Activated CD4-positive, CD25-positive, alpha-beta regulatory T cell (primary cell): Measurements from ENCODE around the gene GSTM4.
"Not testable (repeated sequence)": the region's sequence is repeated elsewhere in the genome, so short reads cannot be mapped to it uniquely, and the experiment has no call there.

ENCODE experiments used
- DNase-seq, 4 experiments: peaks; one replicate each; lab custom pipeline; 2025; lab: John Stamatoyannopoulos, UW

Gene GSTM4

DNA sequence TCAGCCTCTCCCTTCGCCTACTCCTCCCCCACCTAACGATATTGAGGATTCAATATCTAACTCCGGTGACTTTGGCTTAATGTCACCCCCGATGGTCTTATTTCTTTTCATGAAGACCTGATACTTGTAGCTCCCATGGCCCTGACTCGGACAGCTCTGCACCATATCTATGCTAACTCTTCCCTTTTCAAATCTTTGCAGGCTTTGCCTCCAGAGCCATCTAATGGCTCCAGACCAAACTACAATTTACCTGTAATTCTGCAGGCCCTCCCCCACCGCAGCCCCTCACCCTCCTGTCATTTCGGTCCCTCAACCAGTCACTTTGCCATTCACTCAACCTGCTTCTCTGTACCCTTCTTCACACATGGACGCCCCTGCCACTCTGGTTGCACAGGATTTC, 48.3 kb downstream of the GSTM4 start:
- no peak for DNase-seq

DNA sequence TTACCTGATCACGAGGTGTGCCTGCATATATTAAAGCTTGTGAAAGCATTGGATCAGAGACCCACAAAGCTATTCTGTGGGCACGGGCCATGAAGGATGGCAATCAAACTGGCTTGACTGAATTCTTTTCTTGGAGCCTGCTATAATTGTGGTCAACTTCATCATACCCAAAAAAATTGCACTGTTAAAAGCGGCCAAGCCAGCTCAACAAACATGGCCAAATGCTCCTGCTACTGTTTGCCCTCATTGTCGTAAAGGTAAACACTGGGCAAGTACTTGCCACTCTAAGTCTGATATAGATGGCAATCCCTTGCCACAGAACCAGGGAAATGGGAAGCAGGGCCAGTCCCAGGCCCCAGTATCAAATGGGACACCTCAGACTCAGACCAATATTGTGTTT, 49.5 kb downstream of the GSTM4 start:
- DNase-seq: no peak

DNA sequence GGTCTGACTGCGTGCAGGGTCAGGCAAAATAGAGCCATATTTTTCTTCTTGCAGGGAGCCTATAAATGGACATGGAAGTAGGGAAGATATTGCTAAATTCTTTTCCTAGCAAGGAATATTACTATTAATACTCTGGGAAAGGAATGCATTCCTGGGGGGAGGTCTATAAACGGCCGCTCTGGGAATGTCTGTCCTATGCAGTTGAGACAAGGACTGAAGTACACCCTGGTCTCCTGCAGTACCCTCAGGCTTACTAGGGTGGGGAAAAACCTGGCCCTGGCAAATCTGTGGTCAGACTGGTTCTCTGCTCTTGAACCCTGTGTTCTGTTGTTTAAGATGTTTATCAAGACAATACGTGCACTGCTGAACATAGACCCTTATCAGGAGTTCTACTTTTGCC, 53.0 kb downstream of the GSTM4 start:
- not testable (repeated sequence) for DNase-seq

DNA sequence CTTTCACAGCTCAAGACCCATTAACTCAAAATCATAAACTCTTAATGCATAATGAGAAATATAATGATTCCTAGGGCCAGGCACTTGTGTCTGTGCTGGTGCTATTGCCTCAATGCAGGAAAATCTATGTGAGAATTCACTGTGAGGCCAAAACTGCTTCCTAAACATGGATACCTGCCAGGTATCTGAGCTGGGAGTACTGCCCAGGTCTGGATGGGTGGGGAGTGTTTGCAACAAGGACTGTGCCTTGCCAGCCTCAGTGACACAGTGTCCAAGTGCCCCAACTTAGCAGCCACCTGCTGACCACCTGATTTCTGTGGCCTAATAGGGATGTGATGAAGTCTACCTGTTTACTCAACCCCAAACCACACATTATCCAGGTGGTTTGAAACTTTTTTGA, 53.9 kb downstream of the GSTM4 start:
- not testable (repeated sequence) for DNase-seq
